ENCODE results near the gene MOGAT1.

DNA sequence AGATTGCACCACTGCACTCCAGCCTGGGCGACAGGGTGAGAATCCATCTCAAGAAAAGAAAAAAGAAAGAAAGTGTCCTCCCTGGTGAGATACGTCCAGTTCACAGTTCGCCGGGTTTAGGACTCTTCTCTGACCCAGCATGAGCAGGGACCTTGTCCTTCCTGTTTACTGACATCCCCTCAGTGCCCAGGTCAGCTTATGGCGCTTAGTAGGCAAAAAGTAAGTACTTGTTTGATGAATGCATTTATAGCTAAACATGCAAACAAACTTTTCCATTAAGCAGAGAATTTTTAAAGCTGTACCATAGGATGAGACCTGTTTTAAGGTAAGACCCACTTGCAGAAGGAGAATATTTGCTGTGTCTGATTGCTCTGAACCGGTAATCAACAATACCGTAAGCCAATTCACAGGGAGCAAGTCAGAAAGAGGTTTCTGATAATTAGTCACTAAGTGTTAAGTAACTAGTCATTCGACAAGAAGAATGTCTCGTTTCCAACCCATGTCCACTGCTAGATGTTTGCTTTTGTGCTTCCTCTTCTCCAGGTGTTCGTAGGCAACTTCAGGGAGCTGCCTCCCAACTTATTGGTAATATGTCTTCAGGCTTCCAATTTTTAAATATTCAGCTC lies 40.0 kb downstream of the MOGAT1 start:
- TF ChIP-seq, protein P1, sequence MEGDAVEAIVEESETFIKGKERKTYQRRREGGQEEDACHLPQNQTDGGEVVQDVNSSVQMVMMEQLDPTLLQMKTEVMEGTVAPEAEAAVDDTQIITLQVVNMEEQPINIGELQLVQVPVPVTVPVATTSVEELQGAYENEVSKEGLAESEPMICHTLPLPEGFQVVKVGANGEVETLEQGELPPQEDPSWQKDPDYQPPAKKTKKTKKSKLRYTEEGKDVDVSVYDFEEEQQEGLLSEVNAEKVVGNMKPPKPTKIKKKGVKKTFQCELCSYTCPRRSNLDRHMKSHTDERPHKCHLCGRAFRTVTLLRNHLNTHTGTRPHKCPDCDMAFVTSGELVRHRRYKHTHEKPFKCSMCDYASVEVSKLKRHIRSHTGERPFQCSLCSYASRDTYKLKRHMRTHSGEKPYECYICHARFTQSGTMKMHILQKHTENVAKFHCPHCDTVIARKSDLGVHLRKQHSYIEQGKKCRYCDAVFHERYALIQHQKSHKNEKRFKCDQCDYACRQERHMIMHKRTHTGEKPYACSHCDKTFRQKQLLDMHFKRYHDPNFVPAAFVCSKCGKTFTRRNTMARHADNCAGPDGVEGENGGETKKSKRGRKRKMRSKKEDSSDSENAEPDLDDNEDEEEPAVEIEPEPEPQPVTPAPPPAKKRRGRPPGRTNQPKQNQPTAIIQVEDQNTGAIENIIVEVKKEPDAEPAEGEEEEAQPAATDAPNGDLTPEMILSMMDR (IDR thresholded peaks at IDR 0.05) = no peak
- TF ChIP-seq POLR2A (IDR thresholded peaks at IDR 0.05) = no peak

Data from lower leg skin (tissue), 3 donors.